ENCODE data around the gene CD46.

CD46 gene

DNA sequence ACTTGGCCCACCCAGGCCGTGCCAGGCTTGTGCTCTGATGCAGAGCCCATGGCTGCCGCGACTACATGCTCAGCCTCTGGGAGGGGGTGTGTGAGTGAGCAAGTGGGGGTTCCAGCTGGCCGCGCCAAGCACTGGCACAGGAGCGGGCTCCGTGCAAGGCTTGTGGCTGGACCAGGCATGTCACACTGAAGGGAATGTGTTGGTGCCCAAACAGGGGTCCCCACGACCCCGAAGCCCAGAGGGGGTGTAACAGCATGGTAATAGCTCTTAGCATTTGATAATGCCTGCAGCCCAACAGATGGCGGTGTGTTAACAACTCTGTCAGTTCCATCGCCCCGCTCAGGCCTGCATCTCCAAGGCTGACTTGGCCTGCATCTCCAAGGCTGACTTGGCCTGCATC lies 38.3 kb upstream of the CD46 start:
- TF ChIP-seq REST (IDR thresholded peaks at IDR 0.05; ENCODE audit: insufficient read depth in 1 of 2, low read depth in 2 of 2, low read length in 2 of 2) = no peak
- TF ChIP-seq POLR2AphosphoS5 (IDR thresholded peaks at IDR 0.05; ENCODE audit: low read depth, low read length) = no peak
- TF ChIP-seq SIN3A (IDR thresholded peaks at IDR 0.05; ENCODE audit: borderline replicate concordance, insufficient read depth, low read length) = no peak
- TF ChIP-seq FOXP2 (optimal IDR thresholded peaks at IDR 0.05; ENCODE audit: borderline replicate concordance, extremely low read depth, extremely low read length, insufficient read depth) = no peak
- TF ChIP-seq TAF1 (IDR thresholded peaks at IDR 0.05; ENCODE audit: borderline replicate concordance, insufficient read depth, low read length) = no peak

DNA sequence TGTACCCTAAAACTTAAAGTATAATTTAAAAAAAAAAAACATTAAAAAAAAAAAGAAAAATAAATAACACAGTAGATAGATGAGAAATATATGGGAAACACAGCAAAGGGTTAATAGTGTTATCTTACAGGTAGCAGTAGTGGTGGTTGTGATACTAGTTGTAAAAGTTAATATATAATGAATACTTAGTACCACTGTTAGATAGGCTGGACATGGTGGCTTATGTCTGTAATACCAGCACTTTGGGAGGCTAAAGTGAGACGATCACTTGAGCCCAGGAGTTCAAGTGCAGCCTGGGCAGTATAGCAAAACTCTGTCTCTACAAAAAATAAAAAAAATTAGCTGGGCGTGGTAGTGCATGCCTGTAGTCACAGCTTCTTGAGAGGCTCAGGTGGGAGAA lies 32.6 kb upstream of the CD46 start:
- no peak for TF ChIP-seq TAF1 (IDR thresholded peaks at IDR 0.05; ENCODE audit: borderline replicate concordance, insufficient read depth, low read length)
- no peak for TF ChIP-seq SIN3A (IDR thresholded peaks at IDR 0.05; ENCODE audit: borderline replicate concordance, insufficient read depth, low read length)
- TF ChIP-seq POLR2AphosphoS5 (IDR thresholded peaks at IDR 0.05; ENCODE audit: low read depth, low read length) = no peak
- TF ChIP-seq REST (IDR thresholded peaks at IDR 0.05; ENCODE audit: insufficient read depth in 1 of 2, low read depth in 2 of 2, low read length in 2 of 2) = no peak
- TF ChIP-seq FOXP2 (optimal IDR thresholded peaks at IDR 0.05; ENCODE audit: borderline replicate concordance, extremely low read depth, extremely low read length, insufficient read depth) = no peak

DNA sequence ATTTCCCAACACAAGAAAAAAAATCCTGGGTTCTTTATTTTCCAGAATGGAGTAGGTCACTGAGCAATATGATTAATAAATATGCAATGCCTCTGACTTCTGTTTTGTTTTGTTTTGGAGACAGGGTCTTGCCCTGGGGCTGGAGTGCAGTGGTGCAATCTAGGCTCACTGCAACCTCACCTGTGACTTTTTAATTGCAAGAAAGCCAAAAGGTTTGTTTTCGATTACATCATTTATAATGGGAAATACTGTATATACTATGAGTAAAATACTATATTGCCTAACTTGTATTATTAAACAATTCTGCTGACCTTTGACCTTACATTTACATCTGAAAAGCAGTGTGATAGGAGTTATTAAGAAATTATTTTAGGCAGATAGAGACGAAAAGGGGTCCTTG lies 11.6 kb upstream of the CD46 start:
- TF ChIP-seq TAF1 (IDR thresholded peaks at IDR 0.05; ENCODE audit: borderline replicate concordance, insufficient read depth, low read length) (no peak), FOXP2 (optimal IDR thresholded peaks at IDR 0.05; ENCODE audit: borderline replicate concordance, extremely low read depth, extremely low read length, insufficient read depth) (no peak), SIN3A (IDR thresholded peaks at IDR 0.05; ENCODE audit: borderline replicate concordance, insufficient read depth, low read length) (no peak), REST (IDR thresholded peaks at IDR 0.05; ENCODE audit: insufficient read depth in 1 of 2, low read depth in 2 of 2, low read length in 2 of 2) (no peak)

- no peak for TF ChIP-seq TAF1 (IDR thresholded peaks at IDR 0.05; ENCODE audit: borderline replicate concordance, insufficient read depth, low read length)
Observed at GRCh38 chr1:207742850-207743555, 8.9 kb upstream of the CD46 start.

DNA sequence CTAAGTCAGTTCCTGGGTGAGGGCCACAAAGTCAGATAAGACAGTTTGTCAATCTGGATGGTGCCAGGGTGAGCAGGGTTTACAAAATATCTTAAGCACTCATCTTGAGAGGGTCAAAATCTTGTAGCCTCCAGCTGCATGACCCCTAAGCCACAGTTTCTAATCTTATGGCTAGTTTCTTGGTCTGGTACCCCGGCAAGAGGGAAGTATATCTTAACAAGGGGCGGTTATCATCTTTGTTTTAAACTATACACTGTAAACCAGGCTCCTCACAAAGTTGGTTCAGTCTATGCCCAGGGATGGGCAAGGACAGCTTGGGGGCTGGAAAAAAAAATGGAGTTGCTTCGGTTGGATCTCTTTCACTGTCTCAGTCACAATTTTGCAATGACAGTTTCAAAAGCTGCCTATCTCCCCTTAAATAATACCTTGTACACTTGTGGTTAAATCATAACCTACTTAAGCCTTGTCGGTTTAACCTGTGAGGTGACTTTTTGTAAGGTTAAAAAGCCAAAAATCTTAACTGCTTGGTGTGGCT lies 7.8 kb upstream of the CD46 start:
- TF ChIP-seq FOXP2 (optimal IDR thresholded peaks at IDR 0.05; ENCODE audit: borderline replicate concordance, extremely low read depth, extremely low read length, insufficient read depth) = no peak
- no peak for TF ChIP-seq TAF1 (IDR thresholded peaks at IDR 0.05; ENCODE audit: borderline replicate concordance, insufficient read depth, low read length)
- no peak for TF ChIP-seq SIN3A (IDR thresholded peaks at IDR 0.05; ENCODE audit: borderline replicate concordance, insufficient read depth, low read length)
- no peak for TF ChIP-seq POLR2AphosphoS5 (IDR thresholded peaks at IDR 0.05; ENCODE audit: low read depth, low read length)
- no peak for TF ChIP-seq REST (IDR thresholded peaks at IDR 0.05; ENCODE audit: insufficient read depth in 1 of 2, low read depth in 2 of 2, low read length in 2 of 2)
